HL-60 (cell line): ENCODE data around the gene TMEM178A.

Experiments used
- CTCF ChIP-seq: IDR thresholded peaks from one replicate; pipeline ENCODE4 v1.5.1; 2011; ENCODE audit warnings: low read length, control low read depth, inconsistent platforms; ENCODE audit not compliant: insufficient read depth
- POLR2AphosphoS5 ChIP-seq: IDR thresholded peaks from 2 replicates; pipeline ENCODE4 v1.6.1; 2012; ENCODE audit warnings: low read depth
- REST ChIP-seq: IDR thresholded peaks from 2 replicates; pipeline ENCODE4 v1.6.1; 2012; ENCODE audit warnings: low read depth; ENCODE audit not compliant: insufficient replicate concordance

GRCh38 chr2:39725401-39725800, 59.7 kb downstream of the TMEM178A start:
- TF ChIP-seq CTCF: no peak
- no peak for TF ChIP-seq POLR2AphosphoS5
- no peak for TF ChIP-seq REST
